HG02981 (cell line): ENCODE data around the gene IRF1.
"Not testable (repeated sequence)": the region's sequence is repeated elsewhere in the genome, so short reads cannot be mapped to it uniquely, and the experiment has no call there.

Source experiments
- ATAC-seq: cut with Tn5 transposase; IDR thresholded peaks from one replicate; pipeline ENCODE4 v1.9.1; 2021; ENCODE audit warnings: mild to moderate bottlenecking, moderate library complexity; ENCODE audit not compliant: unreplicated experiment

The IRF1 gene

GRCh38 chr5:132490484-132491367, at the start of gene IRF1:
IRF1 (minus strand) TSS chr5:132490773; CDS start chr5:132489478, 1,295 bp downstream.
- ATAC-seq, result peak; percentile 77

GRCh38 chr5:132540149-132540548, 49.6 kb upstream of the IRF1 start:
- no peak for ATAC-seq

GRCh38 chr5:132539716-132540115, 49.1 kb upstream of the IRF1 start:
- ATAC-seq, result no peak

- ATAC-seq, result no peak
These were observed 40.4 kb upstream of the IRF1 start for GRCh38 chr5:132530946-132531345.

- no peak for ATAC-seq
These were observed 38.5 kb upstream of the IRF1 start for GRCh38 chr5:132528866-132529634.

GRCh38 chr5:132528021-132528420, 37.4 kb upstream of the IRF1 start:
- ATAC-seq, result no peak

GRCh38 chr5:132526974-132527564, 36.5 kb upstream of the IRF1 start:
- no peak for ATAC-seq

- ATAC-seq, result no peak
These were observed 35.9 kb upstream of the IRF1 start for GRCh38 chr5:132526290-132526973.

- peak; percentile 85 for ATAC-seq
These were observed 34.7 kb upstream of the IRF1 start for GRCh38 chr5:132525299-132525724.

- ATAC-seq, result not testable (repeated sequence)
These were observed 34.3 kb upstream of the IRF1 start for GRCh38 chr5:132524877-132525276.

- ATAC-seq, result not testable (repeated sequence)
These were observed 31.5 kb upstream of the IRF1 start for GRCh38 chr5:132522067-132522466.

- not testable (repeated sequence) for ATAC-seq
These were observed 23.2 kb upstream of the IRF1 start for GRCh38 chr5:132513618-132514336.

- ATAC-seq, result no peak
These were observed 19.5 kb upstream of the IRF1 start for GRCh38 chr5:132510076-132510475.

- ATAC-seq, result no peak
These were observed 15.6 kb upstream of the IRF1 start for GRCh38 chr5:132506094-132506692.

GRCh38 chr5:132505641-132506040, 15.1 kb upstream of the IRF1 start:
- ATAC-seq, result no peak

- ATAC-seq, result no peak
These were observed 14.2 kb upstream of the IRF1 start for GRCh38 chr5:132504746-132505145.

- no peak for ATAC-seq
These were observed 12.7 kb upstream of the IRF1 start for GRCh38 chr5:132503244-132503643.

GRCh38 chr5:132501961-132502931, 11.7 kb upstream of the IRF1 start:
- ATAC-seq, result no peak

- no peak for ATAC-seq
These were observed 11.0 kb upstream of the IRF1 start for GRCh38 chr5:132501629-132501956.
